Activated T-cell treated with anti-CD3 and anti-CD28 coated beads for 1 hour (primary cell): Measurements from ENCODE around the gene HIVEP3.
"Not testable (repeated sequence)": the region's sequence is repeated elsewhere in the genome, so short reads cannot be mapped to it uniquely, and the experiment has no call there.

ENCODE experiments used
- DNase-seq: peaks from one replicate; pipeline ENCODE4 v3.0.0-alpha.2; 2020; ENCODE audit warnings: low read depth

HIVEP3 gene

GRCh38 chr1:41711581-41711980, 207.1 kb downstream of the HIVEP3 start:
- no peak for DNase-seq

- DNase-seq, result no peak
These were observed 207.7 kb downstream of the HIVEP3 start for GRCh38 chr1:41710980-41711379.

GRCh38 chr1:41709873-41710272, 208.8 kb downstream of the HIVEP3 start:
- DNase-seq, result no peak

- DNase-seq, result no peak
These were observed 209.4 kb downstream of the HIVEP3 start for GRCh38 chr1:41709331-41709730.

- DNase-seq, result no peak
These were observed 210.4 kb downstream of the HIVEP3 start for GRCh38 chr1:41708332-41708731.

GRCh38 chr1:41707793-41708192, 210.9 kb downstream of the HIVEP3 start:
- DNase-seq, result no peak

- no peak for DNase-seq
These were observed 212.9 kb downstream of the HIVEP3 start for GRCh38 chr1:41705798-41706197.

GRCh38 chr1:41704196-41704595, 214.5 kb downstream of the HIVEP3 start:
- DNase-seq, result no peak

- DNase-seq, result no peak
These were observed 216.0 kb downstream of the HIVEP3 start for GRCh38 chr1:41702771-41703170.

GRCh38 chr1:41700986-41701535, 217.7 kb downstream of the HIVEP3 start:
- no peak for DNase-seq

- DNase-seq, result no peak
These were observed 218.1 kb downstream of the HIVEP3 start for GRCh38 chr1:41700581-41700980.

GRCh38 chr1:41699861-41700248, 218.9 kb downstream of the HIVEP3 start:
- no peak for DNase-seq

- no peak for DNase-seq
These were observed 219.5 kb downstream of the HIVEP3 start for GRCh38 chr1:41698916-41699860.

- DNase-seq, result no peak
These were observed 222.3 kb downstream of the HIVEP3 start for GRCh38 chr1:41696381-41696780.

- no peak for DNase-seq
These were observed 223.5 kb downstream of the HIVEP3 start for GRCh38 chr1:41695118-41695745.

- not testable (repeated sequence) for DNase-seq
These were observed 226.8 kb downstream of the HIVEP3 start for GRCh38 chr1:41691966-41692365.

GRCh38 chr1:41691424-41691823, 227.3 kb downstream of the HIVEP3 start:
- no peak for DNase-seq

- DNase-seq, result no peak
These were observed 228.4 kb downstream of the HIVEP3 start for GRCh38 chr1:41690331-41690730.

- no peak for DNase-seq
These were observed 229.2 kb downstream of the HIVEP3 start for GRCh38 chr1:41689558-41689981.

- no peak for DNase-seq
These were observed 229.6 kb downstream of the HIVEP3 start for GRCh38 chr1:41689139-41689538.

GRCh38 chr1:41687007-41687406, 231.7 kb downstream of the HIVEP3 start:
- DNase-seq, result no peak

- DNase-seq, result no peak
These were observed 234.8 kb downstream of the HIVEP3 start for GRCh38 chr1:41683681-41684500.
